ENCODE measurements around the gene FBXL16.

FBXL16 gene

DNA sequence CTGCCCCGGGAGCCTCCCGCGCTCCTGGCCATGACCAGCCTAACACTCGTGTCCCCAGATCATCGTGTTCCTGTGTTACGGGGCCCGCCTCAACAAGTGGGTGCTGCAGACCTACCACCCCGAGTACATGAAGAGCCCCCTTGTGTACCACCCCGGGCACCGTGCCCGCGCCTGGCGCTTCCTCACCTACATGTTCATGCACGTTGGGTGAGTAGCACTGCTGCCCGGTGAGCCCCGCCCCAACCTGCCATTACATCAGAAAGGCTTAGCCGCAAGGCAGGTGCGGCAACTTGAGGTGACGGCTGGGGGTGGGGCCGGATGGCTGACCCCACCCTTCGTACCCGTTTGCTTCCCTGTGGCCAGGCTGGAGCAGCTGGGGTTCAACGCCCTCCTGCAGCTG is 28.7 kb downstream of the FBXL16 start:
- no peak for DNase-seq

DNA sequence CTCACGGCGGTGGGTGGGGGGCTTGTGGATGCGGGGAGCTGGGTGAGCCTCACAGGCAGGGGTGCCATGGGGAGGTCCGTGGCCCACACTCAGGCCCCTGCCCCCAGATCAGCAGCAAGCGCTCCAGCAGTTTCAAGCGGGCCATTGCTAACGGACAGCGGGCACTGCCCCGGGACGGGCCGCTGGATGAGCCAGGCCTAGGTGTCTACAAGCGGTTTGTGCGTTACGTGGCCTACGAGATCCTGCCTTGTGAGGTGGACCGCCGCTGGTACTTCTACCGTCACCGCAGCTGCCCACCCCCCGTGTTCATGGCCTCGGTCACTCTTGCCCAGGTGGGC is 29.1 kb downstream of the FBXL16 start:
- no peak for DNase-seq

DNA sequence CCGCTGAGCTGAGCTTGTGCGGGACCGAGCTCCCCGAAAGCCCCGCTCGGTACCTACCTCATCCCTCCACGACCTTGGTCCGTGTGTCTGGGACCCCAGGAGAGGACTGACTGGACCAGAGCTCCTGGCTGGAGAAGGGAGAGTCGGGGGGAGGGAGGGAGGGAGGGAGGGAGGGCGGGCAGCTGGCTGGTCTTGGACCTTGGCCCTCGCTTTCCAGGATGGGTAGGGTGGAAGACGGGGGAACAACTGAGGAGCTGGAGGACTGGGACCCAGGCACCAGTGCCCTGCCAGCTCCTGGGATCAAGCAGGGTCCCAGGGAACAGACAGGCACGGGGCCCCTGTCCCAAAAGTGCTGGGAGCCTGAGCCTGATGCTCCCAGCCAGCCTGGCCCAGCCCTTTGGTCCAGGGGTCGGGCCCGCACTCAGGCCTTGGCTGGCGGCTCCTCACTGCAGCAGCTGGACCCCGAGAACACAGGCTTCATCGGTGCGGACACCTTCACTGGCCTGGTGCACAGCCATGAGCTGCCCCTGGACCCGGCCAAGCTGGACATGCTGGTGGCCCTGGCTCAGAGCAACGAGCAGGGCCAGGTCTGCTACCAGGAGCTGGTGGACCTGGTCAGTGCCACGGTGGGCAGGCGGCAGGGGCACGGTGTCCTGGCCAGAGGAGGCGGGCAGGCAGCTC is 29.6 kb downstream of the FBXL16 start:
- peak in 1 of 14 donors; percentile 33 for DNase-seq

DNA sequence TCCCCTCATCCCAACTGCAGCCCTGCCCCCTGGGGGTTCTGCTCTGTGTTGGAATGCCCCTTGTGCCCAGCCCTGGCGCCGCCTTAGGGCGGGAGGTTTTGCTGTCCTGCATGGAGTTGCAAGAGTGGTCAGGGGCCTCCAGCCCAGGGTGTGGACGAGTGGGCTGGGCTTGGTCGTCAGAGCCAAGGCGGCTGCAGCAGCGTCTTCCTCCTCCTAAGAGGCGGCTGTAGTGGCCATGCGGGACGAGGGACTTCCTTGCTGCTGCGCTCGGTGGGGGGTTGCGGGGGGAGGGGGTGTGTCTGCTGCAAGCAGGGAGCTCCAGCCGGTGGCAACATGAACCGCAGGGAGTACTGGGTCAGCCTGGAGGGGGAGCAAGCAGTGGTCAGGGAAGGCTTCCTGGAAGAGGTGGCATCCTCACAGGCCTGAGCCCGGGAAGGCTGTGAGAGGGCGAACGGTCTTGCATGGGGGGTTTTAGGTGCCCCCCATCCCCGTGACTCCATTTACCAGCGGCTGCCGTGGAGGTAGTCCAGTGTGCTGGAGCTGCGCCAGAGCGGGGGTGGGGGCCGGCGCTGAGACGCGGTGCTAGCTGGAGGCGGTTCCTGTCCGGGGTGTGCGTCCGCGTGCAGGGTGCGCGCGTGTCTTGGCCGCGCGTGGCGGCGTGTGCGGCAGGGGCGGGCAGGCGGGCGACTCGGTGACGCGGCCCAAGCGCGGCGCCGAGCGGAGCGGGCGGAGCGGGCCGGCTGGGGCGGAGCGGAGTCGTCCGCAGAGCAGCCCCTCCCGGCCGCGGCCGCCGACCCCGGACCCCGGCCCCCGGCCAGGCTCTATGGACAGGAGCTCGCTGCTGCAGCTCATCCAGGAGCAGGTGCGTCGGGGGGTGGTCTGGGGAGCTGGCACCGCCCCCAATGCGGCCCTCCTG is 30.4 kb downstream of the FBXL16 start, which contains the start of gene RHBDL1:
Gene RHBDL1 (plus strand): TSS at position 704 of the 916 bp plus-strand sequence. CDS start 120 bp downstream, at position 824.
- peak in 5 of 14 donors; percentile 11 to 39 (median 32) for DNase-seq

DNA sequence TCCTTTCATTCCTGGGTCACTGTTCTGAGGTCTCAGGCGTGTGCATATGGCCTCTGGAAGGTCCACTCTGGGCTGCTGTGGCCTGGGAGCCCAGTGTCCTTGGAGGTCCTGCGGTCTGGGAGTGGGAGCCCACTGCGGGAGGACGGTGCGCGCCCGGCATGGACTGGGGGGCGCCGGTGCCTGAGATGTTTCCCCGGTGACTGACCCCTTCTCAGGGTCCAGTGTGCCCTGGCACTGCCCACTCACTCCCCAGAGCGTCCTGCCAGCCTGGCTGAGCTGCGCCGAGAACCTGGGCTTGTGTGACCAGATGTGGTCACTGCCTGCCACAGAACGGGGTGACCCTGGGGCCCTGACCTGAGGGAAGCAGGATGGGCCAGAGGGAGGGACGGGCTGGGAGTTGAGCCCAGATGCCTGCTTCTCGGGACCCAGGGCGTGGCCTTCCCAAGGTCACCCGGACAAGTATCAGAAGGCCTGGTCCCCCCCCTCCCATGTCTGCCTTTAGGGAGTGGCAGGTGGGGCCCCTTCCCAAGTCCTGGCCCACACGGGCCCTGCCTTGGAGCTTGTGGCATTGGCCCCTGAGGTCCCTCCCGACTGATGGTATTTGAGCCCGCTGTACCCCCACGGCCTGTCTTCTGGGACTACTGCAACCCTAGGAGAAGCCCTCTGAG is 31.3 kb downstream of the FBXL16 start:
- DNase-seq = no peak

DNA sequence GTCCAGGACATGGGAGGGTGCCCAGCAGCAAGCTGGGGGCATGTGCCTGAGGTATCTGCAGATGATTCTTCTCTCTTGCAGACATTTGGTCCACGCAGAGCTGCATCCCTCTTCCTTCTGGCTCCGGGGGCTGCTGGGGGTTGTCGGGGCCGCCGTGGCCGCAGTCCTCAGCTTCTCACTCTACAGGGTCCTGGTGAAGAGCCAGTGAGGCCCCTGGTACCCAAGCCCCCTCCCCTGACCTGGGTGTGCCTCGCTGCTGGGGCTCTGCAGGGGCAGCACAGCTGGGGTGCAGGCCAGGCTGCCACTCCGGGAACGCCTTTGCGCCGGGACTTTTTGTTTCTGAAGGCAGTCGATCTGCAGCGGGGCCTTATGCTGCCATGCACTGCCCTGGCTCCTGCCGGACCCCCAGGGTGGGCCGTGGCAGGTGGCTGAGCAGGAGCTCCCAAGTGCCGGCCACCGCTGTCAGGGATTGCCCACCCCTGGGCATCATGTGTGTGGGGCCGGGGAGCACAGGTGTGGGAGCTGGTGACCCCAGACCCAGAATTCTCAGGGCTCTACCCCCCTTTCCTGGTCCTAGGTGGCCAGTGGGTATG is 32.1 kb downstream of the FBXL16 start:
- no peak for DNase-seq

DNA sequence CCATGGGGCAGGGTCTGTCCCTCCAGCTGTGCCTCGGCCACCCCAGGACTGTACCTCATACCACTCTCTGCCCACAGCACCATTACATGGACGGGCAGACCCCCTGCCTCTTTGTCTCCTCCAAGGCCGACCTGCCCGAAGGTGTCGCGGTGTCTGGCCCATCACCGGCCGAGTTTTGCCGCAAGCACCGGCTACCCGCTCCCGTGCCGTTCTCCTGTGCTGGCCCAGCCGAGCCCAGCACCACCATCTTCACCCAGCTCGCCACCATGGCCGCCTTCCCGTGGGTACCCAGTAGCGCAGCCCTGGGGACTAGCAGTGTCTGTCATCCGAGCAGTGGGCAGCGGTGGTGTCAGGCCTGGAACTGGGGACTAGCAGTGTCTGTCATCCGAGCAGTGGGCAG is 32.8 kb downstream of the FBXL16 start:
- DNase-seq = no peak

DNA sequence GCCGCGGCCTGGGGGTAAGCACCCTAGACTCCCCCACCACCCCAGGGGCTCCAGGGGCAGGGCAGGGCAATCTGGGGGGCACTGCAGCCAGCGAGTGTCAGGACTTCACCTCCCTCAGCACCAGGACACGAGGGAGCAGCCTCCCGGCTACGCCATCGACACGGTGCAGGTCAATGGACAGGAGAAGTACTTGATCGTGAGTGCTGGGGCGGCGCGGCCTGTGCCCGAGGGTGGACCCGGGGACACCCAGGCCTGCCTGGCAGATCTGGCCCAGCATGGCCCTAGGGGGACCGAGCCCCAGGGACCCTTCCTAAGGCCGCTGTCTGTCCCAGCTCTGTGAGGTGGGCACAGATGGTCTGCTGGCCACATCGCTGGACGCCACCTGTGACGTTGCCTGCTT is 33.2 kb downstream of the FBXL16 start:
- no peak for DNase-seq

DNA sequence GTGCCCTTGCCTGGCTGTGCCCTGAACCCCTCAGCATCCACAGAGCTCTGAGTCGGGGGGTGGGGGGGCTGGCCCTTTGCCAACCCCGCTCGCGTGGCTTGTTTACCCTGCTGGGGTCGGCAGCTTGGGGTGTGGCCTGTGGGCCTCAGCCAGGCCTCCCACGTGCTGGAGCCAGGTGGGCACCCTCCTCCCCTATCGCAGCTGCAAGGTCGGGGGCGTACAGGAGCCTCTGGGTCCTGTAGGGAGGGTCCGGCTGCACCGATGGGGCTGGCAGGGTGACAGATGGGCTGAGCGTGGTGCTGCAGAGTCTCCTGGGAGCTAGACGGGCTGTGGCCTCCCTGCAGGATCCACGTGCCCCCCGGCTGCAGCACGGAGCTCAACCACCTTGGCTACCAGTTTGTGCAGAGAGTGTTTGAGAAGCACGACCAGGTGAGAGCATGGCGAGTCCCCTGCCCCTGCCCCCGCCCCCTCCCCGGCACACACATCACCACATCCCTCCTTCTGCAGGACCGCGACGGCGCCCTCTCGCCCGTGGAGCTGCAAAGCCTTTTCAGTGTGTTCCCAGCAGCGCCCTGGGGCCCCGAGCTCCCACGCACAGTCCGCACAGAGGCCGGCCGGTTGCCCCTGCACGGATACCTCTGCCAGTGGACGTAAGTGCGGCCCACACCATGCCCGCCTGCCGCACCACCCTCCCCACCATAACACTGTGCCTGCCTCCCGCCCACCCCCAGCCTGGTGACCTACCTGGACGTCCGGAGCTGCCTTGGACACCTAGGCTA is 34.1 kb downstream of the FBXL16 start:
- DNase-seq = no peak

DNA sequence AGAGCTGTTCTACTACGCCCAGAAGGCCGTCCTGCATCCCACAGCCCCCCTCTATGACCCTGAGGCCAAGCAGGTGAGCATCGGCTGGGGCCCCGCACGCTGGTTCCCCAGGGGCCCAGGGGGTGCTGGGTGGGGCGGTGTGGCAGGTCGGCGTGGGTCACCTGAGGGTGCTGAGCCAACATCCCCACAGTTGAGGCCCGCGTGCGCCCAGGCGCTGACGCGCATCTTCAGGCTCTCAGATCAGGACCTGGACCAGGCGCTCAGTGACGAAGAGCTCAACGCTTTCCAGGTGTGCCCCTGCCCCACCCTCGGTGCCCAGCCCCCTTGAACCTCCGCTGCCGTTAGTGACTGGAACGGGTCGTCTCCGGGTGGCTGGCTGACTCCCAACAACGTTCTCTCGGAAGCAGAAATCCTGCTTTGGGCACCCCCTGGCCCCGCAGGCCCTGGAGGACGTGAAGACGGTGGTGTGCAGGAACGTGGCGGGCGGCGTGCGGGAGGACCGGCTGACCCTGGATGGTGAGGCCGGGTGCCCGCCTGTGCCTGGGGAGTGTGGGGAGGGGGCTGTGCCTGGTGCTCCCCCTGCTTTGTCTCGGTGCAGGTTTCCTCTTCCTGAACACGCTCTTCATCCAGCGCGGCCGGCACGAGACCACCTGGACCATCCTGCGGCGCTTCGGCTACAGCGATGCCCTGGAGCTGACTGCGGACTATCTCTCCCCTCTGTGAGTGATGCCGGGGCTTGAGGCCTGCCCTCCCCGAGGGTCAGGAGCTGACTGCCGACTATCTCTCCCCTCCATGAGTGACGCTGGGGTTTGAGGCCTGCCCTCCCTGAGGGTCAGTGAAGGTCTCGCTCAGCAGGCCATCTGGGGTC is 34.9 kb downstream of the FBXL16 start:
- no peak for DNase-seq

DNA sequence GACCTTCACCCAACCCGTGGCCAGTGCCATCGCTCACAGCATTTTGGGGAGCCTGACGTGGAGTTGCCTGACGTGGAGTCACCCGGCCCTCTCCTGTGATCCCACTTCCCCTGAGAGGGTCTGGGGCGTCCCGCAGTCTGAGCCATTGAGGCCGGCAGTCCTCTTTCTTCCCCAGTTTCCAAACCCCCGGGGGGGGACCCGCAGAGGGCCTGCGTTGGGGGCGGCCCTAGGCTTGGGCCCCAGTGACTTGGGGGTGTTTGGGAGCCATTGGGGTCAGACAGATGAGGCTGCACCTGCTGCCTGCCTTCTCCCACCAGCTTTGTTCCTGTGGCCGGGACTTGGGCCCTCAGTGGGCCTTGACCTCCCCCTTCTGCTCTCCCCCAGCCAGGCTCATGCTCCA is 35.9 kb downstream of the FBXL16 start:
- no peak for DNase-seq

DNA sequence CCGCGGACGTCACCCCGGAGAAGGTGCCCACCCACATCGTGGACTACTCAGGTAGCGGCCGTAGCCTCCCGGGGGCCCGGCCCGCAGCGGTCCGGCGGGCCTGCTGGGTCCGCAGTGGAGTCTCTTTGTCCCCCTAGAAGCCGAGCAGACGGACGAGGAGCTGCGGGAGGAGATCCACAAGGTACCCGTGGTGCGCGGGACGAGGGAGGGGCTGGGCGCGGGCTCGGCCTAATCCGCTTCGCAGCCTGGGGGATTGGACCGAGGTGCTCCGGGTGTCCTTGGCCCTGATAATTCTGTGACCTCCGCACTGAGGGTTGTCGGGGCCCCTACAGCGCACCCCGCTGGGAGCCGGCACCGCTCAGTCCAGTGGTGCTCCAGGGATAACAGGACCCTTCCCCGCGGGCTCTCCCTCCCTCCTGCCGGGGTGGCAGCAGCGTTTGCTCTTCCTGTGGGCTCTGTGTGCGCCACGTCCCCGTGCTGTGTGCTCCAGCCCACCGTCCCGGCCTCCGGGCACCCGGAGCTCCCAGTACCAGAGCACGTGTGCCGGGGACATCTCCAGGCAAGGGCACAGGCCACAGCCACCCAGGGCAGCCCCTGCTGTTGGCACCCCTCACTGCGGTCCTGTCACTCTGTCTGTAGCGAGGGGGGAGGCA is 37.0 kb downstream of the FBXL16 start:
- DNase-seq = no peak

DNA sequence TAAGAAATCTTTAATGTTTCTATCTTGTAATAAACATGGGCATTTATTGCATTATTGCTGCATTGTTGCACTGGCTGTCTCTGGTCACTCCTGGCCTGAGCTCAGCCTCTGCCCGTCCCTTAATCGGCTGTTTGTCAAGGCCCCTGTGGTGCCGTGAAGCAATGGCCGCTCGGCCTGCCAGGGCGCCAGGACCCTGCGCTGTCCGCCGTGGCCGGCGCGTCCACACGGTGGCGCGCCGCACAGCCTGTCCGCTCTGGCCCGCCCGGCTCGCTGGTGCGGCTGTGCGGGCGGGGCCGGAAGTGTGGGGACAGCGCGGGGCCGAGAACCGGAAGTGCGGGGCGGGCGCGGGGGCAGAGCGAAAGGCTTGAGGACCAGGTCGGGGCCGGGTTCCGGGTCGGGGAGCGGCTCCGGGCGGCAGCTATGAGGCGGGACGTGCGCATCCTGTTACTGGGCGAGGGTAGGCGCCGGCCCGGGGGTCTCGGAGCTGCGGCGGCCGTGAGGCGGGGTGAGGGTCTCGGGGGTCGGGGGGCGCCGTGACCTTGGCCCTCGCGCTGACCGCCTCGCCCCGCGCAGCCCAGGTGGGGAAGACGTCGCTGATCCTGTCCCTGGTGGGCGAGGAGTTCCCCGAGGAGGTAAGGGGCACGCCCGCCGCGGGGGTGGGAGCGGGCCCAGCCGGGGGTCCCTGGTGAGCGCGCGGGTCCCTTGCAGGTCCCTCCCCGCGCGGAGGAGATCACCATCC is 37.7 kb downstream of the FBXL16 start, which contains the start of gene RHOT2:
Gene RHOT2 (plus strand): TSS at position 353 of the 739 bp plus-strand sequence. CDS start 68 bp downstream, at position 421.
- DNase-seq = peak in 13 of 14 donors; percentile 61 to 94 (median 83)

DNA sequence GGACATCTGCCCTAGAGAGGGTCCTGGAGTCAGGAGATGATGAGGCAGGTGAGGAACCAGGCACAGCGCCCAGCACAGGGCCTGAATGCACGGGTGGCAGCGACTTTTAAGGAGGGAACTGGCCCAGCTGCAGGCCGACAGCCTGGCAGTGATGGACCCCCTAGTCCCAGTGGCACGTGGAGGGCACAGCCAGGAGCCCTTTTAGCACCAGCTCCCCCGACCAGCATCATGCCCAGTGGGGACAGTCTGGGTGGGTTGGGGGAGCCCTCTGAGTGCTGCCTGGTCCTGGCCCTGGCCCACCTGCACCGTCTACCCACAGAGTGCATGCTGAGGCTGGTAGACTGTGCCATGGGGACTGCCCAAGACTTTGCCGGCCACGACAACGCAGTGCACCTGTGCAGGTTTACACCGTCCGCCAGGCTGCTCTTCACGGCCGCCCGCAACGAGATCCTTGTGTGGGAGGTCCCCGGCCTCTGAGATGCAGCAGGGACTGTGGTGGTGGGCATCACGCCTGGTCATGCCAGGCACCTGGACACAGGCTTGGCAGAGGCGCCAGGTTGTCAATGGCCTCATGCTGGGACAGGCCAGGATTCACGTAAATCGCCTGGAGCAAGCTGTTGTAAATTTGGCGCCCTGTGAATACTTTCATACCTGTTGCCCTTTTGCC is 38.4 kb downstream of the FBXL16 start:
- peak in 1 of 14 donors; percentile 61 for DNase-seq

DNA sequence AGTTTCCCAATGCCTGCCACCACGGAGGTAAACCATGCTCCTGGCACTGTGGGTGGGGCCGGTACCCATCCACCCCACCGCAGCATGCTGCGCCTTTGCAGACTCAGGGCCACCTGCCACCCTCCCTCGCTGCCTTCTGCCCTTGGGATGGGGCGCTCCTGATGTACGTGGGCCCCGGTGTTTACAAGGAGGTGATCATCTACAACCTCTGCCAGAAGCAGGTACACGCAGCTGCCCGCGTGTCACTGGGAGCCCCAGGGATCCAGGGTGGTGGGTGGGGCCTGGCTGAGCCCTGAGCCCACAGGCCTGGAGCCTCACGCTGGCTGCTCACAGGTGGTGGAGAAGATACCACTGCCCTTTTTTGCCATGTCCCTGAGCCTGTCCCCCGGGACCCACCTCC is 39.0 kb downstream of the FBXL16 start:
- DNase-seq = no peak

DNA sequence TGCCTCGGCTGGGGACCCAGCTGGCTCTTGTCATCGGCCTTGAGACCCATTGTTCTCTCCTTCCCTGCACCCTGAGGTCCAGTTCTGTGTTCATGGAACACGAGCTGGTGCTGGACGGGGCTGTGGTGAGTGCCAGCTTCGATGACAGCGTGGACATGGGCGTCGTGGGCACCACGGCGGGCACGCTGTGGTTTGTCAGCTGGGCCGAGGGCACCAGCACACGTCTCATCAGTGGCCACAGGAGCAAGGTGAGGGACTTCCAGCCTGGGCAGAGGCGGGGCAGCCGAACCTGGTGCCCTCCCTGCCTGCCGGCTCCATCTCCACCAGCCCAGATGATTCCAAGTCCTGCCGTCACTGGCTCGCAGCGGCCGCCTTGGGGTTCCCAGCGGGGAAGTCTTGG is 43.0 kb downstream of the FBXL16 start:
- no peak for DNase-seq

DNA sequence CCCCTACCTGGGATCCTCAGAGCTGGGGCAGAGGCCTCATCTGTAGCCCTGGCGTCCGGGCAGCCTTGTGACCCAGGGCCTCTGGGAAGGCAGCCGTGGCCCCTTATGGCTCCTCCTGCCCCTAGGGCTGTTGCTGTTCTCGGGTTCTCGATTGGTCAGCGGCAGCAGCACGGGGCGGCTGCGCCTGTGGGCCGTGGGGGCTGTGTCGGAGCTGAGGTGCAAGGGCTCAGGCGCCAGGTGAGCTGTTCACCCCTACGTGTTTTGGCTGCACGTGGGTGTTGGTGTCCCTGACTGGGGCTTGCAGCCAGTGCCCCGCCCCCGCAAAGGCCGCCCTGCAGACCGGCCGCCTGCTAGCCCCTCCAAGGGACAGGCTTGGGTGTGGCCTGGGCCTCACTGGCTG is 43.5 kb downstream of the FBXL16 start:
- no peak for DNase-seq

DNA sequence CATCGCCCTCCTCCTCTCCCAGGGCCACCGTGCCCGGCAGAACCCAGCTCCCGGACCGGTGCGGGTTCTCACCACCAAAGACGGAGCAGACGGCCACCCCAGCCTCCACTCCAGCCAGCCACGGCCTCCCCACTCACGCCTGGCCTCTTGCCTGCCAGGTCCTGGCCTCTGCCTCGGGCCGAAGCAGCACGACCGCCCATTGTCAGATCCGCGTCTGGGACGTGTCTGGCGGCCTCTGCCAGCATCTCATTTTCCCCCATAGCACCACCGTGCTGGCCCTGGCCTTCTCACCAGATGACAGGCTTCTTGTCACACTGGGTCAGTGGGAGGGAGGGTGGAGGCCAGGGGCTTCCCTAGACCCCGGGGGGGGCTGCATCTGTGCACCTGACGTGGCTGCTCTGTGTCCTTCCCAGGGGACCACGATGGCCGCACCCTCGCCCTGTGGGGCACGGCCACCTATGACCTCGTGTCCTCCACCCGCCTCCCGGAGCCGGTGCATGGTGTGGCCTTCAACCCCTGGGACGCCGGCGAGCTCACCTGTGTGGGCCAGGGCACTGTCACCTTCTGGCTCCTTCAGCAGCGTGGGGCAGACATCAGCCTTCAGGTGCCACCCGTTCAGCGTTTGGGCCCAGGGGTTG is 44.3 kb downstream of the FBXL16 start:
- DNase-seq = no peak
